H9 (cell line): ENCODE data around the gene EXOC1L. TPM values are rescaled to one million over a fixed set of nuclear protein-coding genes. Genes with fewer than 3 reads are reported as not detected.

Experiments used
- DNase-seq: peaks from one replicate; pipeline ENCODE4 v3.0.0-alpha.2; 2017
- H2AFZ ChIP-seq: one replicate; pipeline ENCODE4 v1.6.1; 2013; ENCODE audit warnings: mild to moderate bottlenecking, low read length, control low read depth, moderate library complexity
- H2AK5ac ChIP-seq: 2 replicates; pipeline ENCODE4 v1.6.1; 2013; ENCODE audit warnings: low read length, control low read depth, mixed read lengths; ENCODE audit not compliant: insufficient read length
- H2BK120ac ChIP-seq: one replicate; pipeline ENCODE4 v1.6.1; 2013; ENCODE audit warnings: low read depth, mild to moderate bottlenecking, low read length, control low read depth, inconsistent platforms; ENCODE audit not compliant: poor library complexity, severe bottlenecking
- H2BK12ac ChIP-seq: 2 replicates; pipeline ENCODE4 v1.6.1; 2013; ENCODE audit warnings: low read length, control low read depth, mixed read lengths, low read depth; ENCODE audit not compliant: insufficient read length
- H2BK15ac ChIP-seq: 2 replicates; pipeline ENCODE4 v1.6.1; 2013; ENCODE audit warnings: low read depth, low read length, control low read depth
- H2BK20ac ChIP-seq: one replicate; pipeline ENCODE4 v1.6.1; 2013; ENCODE audit warnings: low read depth, mild to moderate bottlenecking, low read length, control low read depth, inconsistent platforms; ENCODE audit not compliant: poor library complexity, severe bottlenecking
- H2BK5ac ChIP-seq: 2 replicates; pipeline ENCODE4 v1.6.1; 2013; ENCODE audit warnings: low read length, control low read depth, mixed read lengths; ENCODE audit not compliant: insufficient read length
- H3K14ac ChIP-seq: 2 replicates; pipeline ENCODE4 v1.6.1; 2013; ENCODE audit warnings: low read length, control low read depth; ENCODE audit not compliant: insufficient read depth
- H3K18ac ChIP-seq: 2 replicates; pipeline ENCODE4 v1.6.1; 2013; ENCODE audit warnings: low read depth, mild to moderate bottlenecking, mixed read lengths, low read length, control low read depth; ENCODE audit not compliant: insufficient read length
- H3K23ac ChIP-seq: 2 replicates; pipeline ENCODE4 v1.6.1; 2013; ENCODE audit warnings: low read length, control low read depth, mixed read lengths, low read depth; ENCODE audit not compliant: insufficient read length
- H3K23me2 ChIP-seq: 2 replicates; pipeline ENCODE4 v1.6.1; 2013; ENCODE audit warnings: low read depth, mild to moderate bottlenecking, mixed read lengths, low read length, control low read depth; ENCODE audit not compliant: insufficient read length, poor library complexity, severe bottlenecking
- H3K27ac ChIP-seq: 2 replicates; pipeline ENCODE4 v1.5.1; 2013; ENCODE audit warnings: low read length, control low read depth, mixed read lengths, low read depth; ENCODE audit not compliant: insufficient read length
- H3K27me3 ChIP-seq: 2 replicates; pipeline ENCODE4 v1.6.1; 2013; ENCODE audit warnings: low read length, control low read depth, inconsistent platforms; ENCODE audit not compliant: insufficient read depth
- H3K4ac ChIP-seq: 2 replicates; pipeline ENCODE4 v1.6.1; 2013; ENCODE audit warnings: low read depth, mild to moderate bottlenecking, control low read depth, inconsistent platforms, low read length, moderate library complexity
- H3K4me1 ChIP-seq: 2 replicates; pipeline ENCODE4 v1.6.1; 2013; ENCODE audit warnings: low read length, control low read depth, inconsistent platforms; ENCODE audit not compliant: insufficient read depth
- H3K4me2 ChIP-seq: 2 replicates; pipeline ENCODE4 v1.6.1; 2013; ENCODE audit warnings: low read length, control low read depth, mixed read lengths; ENCODE audit not compliant: insufficient read length, insufficient read depth
- H3K56ac ChIP-seq: 2 replicates; pipeline ENCODE4 v1.6.1; 2013; ENCODE audit warnings: low read depth, mild to moderate bottlenecking, mixed read lengths, low read length, control low read depth; ENCODE audit not compliant: insufficient read length
- H3K79me1 ChIP-seq: 2 replicates; pipeline ENCODE4 v1.6.1; 2013; ENCODE audit warnings: low read depth, mild to moderate bottlenecking, moderate library complexity, low read length, control low read depth, inconsistent platforms; ENCODE audit not compliant: insufficient read depth, poor library complexity, severe bottlenecking
- H3K79me2 ChIP-seq: 2 replicates; pipeline ENCODE4 v1.6.1; 2013; ENCODE audit warnings: low read length, control low read depth, inconsistent platforms; ENCODE audit not compliant: insufficient read depth
- H3K9ac ChIP-seq: 2 replicates; pipeline ENCODE4 v1.6.1; 2013; ENCODE audit warnings: low read length, control low read depth, mixed read lengths; ENCODE audit not compliant: insufficient read length; ENCODE audit errors: extremely low read depth
- H3K9me3 ChIP-seq: one replicate; pipeline ENCODE4 v1.6.1; 2013; ENCODE audit warnings: low read depth, low read length, inconsistent platforms; ENCODE audit not compliant: control insufficient read depth
- H3T11ph ChIP-seq: one replicate; pipeline ENCODE4 v1.6.1; 2013; ENCODE audit warnings: mild to moderate bottlenecking, low read length, control low read depth, inconsistent platforms
- H4K20me1 ChIP-seq: one replicate; pipeline ENCODE4 v1.6.1; 2013; ENCODE audit not compliant: control insufficient read depth, insufficient read length, insufficient read depth
- H4K5ac ChIP-seq: 2 replicates; pipeline ENCODE4 v1.6.1; 2013; ENCODE audit warnings: low read depth, mild to moderate bottlenecking, mixed read lengths, low read length, control low read depth; ENCODE audit not compliant: insufficient read length
- H4K8ac ChIP-seq: replicated peaks from 2 replicates; pipeline ENCODE4 v1.6.1; 2013; ENCODE audit warnings: low read length, control low read depth, mixed read lengths, low read depth; ENCODE audit not compliant: insufficient read length
- H4K91ac ChIP-seq: 2 replicates; pipeline ENCODE4 v1.6.1; 2013; ENCODE audit warnings: low read depth, mild to moderate bottlenecking, moderate library complexity, mixed read lengths, low read length, control low read depth; ENCODE audit not compliant: insufficient read length
- H3K27ac Mint-ChIP-seq, 3 experiments: 2 replicates in 2 of 3; 3 replicates in 1 of 3; pipeline ENCODE4 v1.8.0; 2020 to 2021; ENCODE audit warnings: mixed read lengths in 3 of 3, mild to moderate bottlenecking in 1 of 3, moderate library complexity in 1 of 3
- H3K27me3 Mint-ChIP-seq: 2 replicates; pipeline ENCODE4 v1.8.0; 2021; ENCODE audit warnings: low read depth, mild to moderate bottlenecking, moderate library complexity, mixed read lengths
- H3K36me3 Mint-ChIP-seq, 3 experiments: 2 replicates in 2 of 3; 3 replicates in 1 of 3; pipeline ENCODE4 v1.8.0; 2020 to 2021; ENCODE audit warnings: low read depth in 3 of 3, mixed read lengths in 3 of 3; ENCODE audit not compliant: insufficient read depth in 1 of 3
- H3K4me1 Mint-ChIP-seq, 2 experiments: 2 replicates each; pipeline ENCODE4 v1.8.0; 2020; ENCODE audit warnings: mixed read lengths in 2 of 2
- H3K4me3 Mint-ChIP-seq, 2 experiments: 2 replicates in 1 of 2; 3 replicates in 1 of 2; pipeline ENCODE4 v1.8.0; 2020 to 2021; ENCODE audit warnings: mild to moderate bottlenecking in 2 of 2, mixed read lengths in 2 of 2, moderate library complexity in 1 of 2
- H3K9me3 Mint-ChIP-seq, 2 experiments: 2 replicates in 1 of 2; 3 replicates in 1 of 2; pipeline ENCODE4 v1.8.0; 2020; ENCODE audit warnings: mild to moderate bottlenecking in 2 of 2, mixed read lengths in 2 of 2, moderate library complexity in 1 of 2
- CTCF ChIP-seq: fragments of 200-600 bp; sonication (generic); conservative IDR thresholded peaks from 3 replicates; pipeline ENCODE4 v1.8.0; 2021; ENCODE audit warnings: antibody characterized with exemption, mild to moderate bottlenecking
- WGBS: extraction: QIAGEN DNeasy Blood & Tissue Kit; methylation state at CpG from one replicate; pipeline ENCODE4 v1.1.7; 2013; ENCODE audit warnings: missing lambda C conversion rate, low lambda C conversion rate, mixed read lengths; ENCODE audit not compliant: insufficient read length; ENCODE audit errors: extremely low coverage; 5-methylcytosine and 5-hydroxymethylcytosine counted together
- total RNA-seq: library from RNA; stranded (reverse); gene quantifications from 2 replicates; pipeline ENCODE4 v1.2.1, GENCODE V29; 2021

The EXOC1L gene
- total RNA-seq, 1 experiment from 2014 or later, result not detected

- no peak overlapping the region for H3K9ac ChIP-seq
- no peaks in the 10 kb centered on the region for H3K23me2 ChIP-seq
- H2BK20ac ChIP-seq, result no peak overlapping the region
- H3K4me1 Mint-ChIP-seq, result no peaks in the 10 kb centered on the region
- H2AK5ac ChIP-seq, result no peak overlapping the region
- H3K56ac ChIP-seq, result no peak overlapping the region
- no peaks in the 10 kb centered on the region for H4K20me1 ChIP-seq
- H3K27me3 Mint-ChIP-seq, result no peaks in the 10 kb centered on the region
- H3K79me1 ChIP-seq, result no peaks in the 10 kb centered on the region
- DNase-seq, result no peak
- no peaks in the 10 kb centered on the region for H3K9me3 ChIP-seq
- TF ChIP-seq CTCF, result no peak
- no peak overlapping the region for H3K4me3 Mint-ChIP-seq
- no peak overlapping the region for H2BK5ac ChIP-seq
- WGBS, result no CpG with 5 or more reads among the region's 5 CpGs
- H4K5ac ChIP-seq, result no peak overlapping the region
- H3K27ac ChIP-seq, result no peak overlapping the region
- no peak overlapping the region for H2BK120ac ChIP-seq
- no peak overlapping the region for H2BK15ac ChIP-seq
- H4K8ac ChIP-seq, result no peak overlapping the region
- H3T11ph ChIP-seq, result no peak overlapping the region
- no peaks in the 10 kb centered on the region for H3K4me1 ChIP-seq
- no peaks in the 10 kb centered on the region for H3K27me3 ChIP-seq
- H2BK12ac ChIP-seq, result no peak overlapping the region
- H3K79me2 ChIP-seq, result no peaks in the 10 kb centered on the region
- no peak overlapping the region for H3K4me2 ChIP-seq
- H4K91ac ChIP-seq, result no peak overlapping the region
- H3K14ac ChIP-seq, result no peak overlapping the region
- no peak overlapping the region for H3K23ac ChIP-seq
- no peaks in the 10 kb centered on the region for H3K9me3 Mint-ChIP-seq
- H3K36me3 Mint-ChIP-seq, result peaks cover 9 to 24% (median 20%) of the 10 kb centered on the region in 3 experiments
- no peak overlapping the region; a peak in 1 of 7 replicates for H3K27ac Mint-ChIP-seq
- H3K18ac ChIP-seq, result no peak overlapping the region
- H3K4ac ChIP-seq, result no peak overlapping the region
- H2AFZ ChIP-seq, result no peak overlapping the region
These were observed 51.8 kb downstream of the EXOC1L start for GRCh38 chr4:55871299-55871800.
